ENCODE data around the gene CHIC2. TPM values are rescaled to one million over a fixed set of nuclear protein-coding genes. Genes with fewer than 3 reads are reported as not detected.
A peak's percentile ranks its signal among the peaks of the same experiment; 100 is the strongest.

Gene CHIC2
- total RNA-seq, 4 donors from 2014 or later = 29.8 to 40.4 (median 33.6) TPM

DNA sequence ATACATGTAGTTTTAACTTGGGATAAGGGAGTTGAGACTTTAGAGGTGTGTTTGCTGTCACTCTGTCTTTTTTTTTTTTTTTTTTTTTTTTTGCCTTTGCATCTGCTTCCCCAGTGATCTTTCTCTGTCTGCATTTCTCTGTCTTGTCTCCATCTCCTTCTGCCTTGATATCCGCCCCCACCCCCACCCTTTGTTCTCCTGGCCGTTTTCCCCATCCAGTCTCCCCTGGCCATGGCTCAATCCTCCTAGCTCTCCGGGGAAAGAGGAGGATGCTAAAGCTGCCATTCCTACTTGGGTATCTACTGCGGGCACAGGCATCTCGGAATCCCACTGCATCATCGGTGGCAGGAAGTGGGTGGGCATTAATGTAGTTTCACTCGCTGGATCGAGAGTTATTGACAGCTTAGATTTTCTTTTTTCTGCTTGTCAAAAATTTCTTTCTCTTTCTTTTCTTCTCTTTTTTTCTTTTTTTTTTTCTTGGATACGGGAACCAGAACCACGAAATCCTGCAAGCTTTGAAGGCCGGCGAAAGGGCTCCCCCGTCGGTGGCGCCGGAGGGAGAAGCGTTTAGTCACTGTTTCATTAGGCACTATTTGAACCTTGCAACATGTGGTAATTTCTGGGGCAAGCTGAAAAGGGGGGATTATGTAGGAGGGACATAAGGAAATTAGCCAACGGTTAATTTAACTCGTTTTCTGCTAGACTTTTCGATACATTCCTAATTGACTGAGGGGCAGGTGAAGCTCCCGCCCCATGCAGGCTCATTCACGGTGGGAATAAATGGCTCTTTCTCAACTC lies 43.7 kb upstream of the CHIC2 start:
- intact Hi-C loops (cut with DNase I) = no loop called here
- no peak for DNase-seq (ENCODE audit: extremely low spot score)
- TF ChIP-seq, protein P1, sequence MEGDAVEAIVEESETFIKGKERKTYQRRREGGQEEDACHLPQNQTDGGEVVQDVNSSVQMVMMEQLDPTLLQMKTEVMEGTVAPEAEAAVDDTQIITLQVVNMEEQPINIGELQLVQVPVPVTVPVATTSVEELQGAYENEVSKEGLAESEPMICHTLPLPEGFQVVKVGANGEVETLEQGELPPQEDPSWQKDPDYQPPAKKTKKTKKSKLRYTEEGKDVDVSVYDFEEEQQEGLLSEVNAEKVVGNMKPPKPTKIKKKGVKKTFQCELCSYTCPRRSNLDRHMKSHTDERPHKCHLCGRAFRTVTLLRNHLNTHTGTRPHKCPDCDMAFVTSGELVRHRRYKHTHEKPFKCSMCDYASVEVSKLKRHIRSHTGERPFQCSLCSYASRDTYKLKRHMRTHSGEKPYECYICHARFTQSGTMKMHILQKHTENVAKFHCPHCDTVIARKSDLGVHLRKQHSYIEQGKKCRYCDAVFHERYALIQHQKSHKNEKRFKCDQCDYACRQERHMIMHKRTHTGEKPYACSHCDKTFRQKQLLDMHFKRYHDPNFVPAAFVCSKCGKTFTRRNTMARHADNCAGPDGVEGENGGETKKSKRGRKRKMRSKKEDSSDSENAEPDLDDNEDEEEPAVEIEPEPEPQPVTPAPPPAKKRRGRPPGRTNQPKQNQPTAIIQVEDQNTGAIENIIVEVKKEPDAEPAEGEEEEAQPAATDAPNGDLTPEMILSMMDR (IDR thresholded peaks at IDR 0.05) = no peak
- TF ChIP-seq EP300 (IDR thresholded peaks at IDR 0.05) (no peak), POLR2A (IDR thresholded peaks at IDR 0.05; ENCODE audit: low read depth) (no peak), POLR2AphosphoS5 (IDR thresholded peaks at IDR 0.05) (no peak)
- Histone ChIP-seq H3K9me3 (no peaks in the 10 kb centered on the region), H3K4me3 (no peak overlapping the region), H3K27ac (replicated peaks in 1 of 4) (no peak overlapping the region), H3K27me3 (peaks cover 0 to 84% (median 36%) of the 10 kb centered on the region in 4 donors), H3K36me3 (no peaks in the 10 kb centered on the region), H3K4me1 (peaks cover 13 to 31% (median 27%) of the 10 kb centered on the region in 4 donors)
- 31% methylated on average over 22 of the region's 22 CpGs for WGBS

DNA sequence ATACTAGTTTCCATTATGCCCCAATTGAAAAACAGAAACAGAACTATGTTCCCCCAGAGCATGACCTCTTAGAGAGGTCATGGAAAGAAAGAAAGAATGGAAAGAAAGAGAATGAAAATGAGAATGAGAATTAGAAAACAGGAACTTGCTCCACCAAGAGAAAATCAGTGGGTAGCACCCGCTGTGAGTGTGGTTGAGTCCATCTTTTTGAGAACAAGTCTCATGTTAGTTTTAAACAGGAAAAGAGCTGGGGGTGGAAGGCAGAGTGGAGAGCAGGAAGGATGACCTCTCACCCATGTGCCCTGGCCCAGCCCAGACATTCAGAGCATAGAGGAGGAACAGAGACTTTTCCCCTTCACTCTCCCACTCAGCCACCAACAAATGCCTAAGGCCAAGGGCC lies 40.5 kb upstream of the CHIC2 start:
- no peak overlapping the region for H3K27ac ChIP-seq (replicated peaks in 1 of 4)
- no peaks in the 10 kb centered on the region for H3K36me3 ChIP-seq
- H3K9me3 ChIP-seq = no peaks in the 10 kb centered on the region
- intact Hi-C loops (cut with DNase I) = no loop called here
- no peak for DNase-seq (ENCODE audit: extremely low spot score)
- WGBS = 79% methylated on average over 1 of the region's 1 CpG
- H3K27me3 ChIP-seq = peaks cover 0 to 100% (median 62%) of the 10 kb centered on the region in 4 donors
- H3K4me3 ChIP-seq = no peak overlapping the region
- TF ChIP-seq POLR2AphosphoS5 (IDR thresholded peaks at IDR 0.05) (no peak), POLR2A (IDR thresholded peaks at IDR 0.05; ENCODE audit: low read depth) (no peak), EP300 (IDR thresholded peaks at IDR 0.05) (no peak)
- TF ChIP-seq, protein P1 (IDR thresholded peaks at IDR 0.05) = no peak
- H3K4me1 ChIP-seq = peaks cover 22 to 50% (median 45%) of the 10 kb centered on the region in 4 donors

DNA sequence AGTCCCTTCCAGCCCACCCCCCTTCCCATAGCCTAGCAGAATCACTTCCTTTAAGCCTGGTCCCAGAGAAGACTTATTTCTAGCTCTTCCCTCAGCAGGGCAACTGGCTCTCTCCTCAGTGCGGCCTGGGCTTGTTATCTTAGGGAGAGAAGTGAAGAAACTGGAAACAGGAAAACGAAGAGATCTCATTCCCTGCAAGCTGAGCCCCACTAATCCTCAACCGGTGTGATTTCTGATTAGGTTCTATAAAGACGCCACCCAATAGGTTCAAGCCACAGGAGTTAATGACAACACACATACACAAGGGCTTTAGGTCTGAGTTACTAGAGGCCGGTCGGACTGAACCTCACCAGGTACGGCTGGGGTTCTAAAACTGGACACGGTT lies 38.8 kb upstream of the CHIC2 start:
- Histone ChIP-seq H3K27ac (replicated peaks in 1 of 4) (no peak overlapping the region), H3K4me3 (peak overlapping the region in 3 of 4 donors; percentile 20 to 27 (median 27)), H3K4me1 (peaks cover 15 to 43% (median 41%) of the 10 kb centered on the region in 4 donors), H3K36me3 (no peaks in the 10 kb centered on the region), H3K27me3 (peaks cover 0 to 100% (median 56%) of the 10 kb centered on the region in 4 donors), H3K9me3 (no peaks in the 10 kb centered on the region)
- WGBS = 28% methylated on average over 8 of the region's 8 CpGs
- DNase-seq (ENCODE audit: extremely low spot score) = no peak
- TF ChIP-seq EP300 (IDR thresholded peaks at IDR 0.05) (no peak), POLR2A (IDR thresholded peaks at IDR 0.05; ENCODE audit: low read depth) (no peak), POLR2AphosphoS5 (IDR thresholded peaks at IDR 0.05) (no peak)
- TF ChIP-seq, protein P1 (IDR thresholded peaks at IDR 0.05) = no peak
- intact Hi-C loops (cut with DNase I) = no loop called here

DNA sequence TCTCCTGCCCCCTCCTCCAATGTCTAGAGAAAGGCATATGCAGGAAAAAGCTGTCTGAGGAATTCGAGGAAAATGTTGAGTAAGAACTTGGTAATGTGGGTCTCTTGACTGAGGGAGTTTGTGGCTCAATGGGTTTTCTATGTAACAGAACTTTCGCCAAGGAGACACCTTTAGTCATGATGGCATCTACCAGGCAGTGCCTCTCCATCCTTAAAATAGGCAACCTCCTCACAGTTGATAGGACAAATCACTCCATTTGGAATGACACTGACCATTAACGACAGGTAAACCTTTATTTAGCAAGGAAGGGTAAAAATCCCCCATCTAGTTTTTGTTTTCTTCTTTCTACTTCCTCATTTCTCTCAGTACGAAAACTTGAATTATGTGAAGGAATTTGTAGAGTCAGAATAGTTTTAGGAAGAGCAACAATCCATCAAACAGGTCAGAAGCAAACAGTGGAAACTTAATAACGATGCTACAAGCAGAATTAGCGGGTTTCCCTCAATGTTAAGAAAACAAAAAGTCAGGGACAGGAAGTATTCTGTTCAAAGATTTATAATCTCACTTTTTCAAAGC lies 38.2 kb upstream of the CHIC2 start:
- Histone ChIP-seq H3K4me1 (peaks cover 15 to 41% (median 41%) of the 10 kb centered on the region in 4 donors), H3K9me3 (no peaks in the 10 kb centered on the region), H3K4me3 (no peak overlapping the region), H3K27me3 (peaks cover 0 to 100% (median 55%) of the 10 kb centered on the region in 4 donors), H3K36me3 (no peaks in the 10 kb centered on the region), H3K27ac (replicated peaks in 1 of 4) (no peak overlapping the region)
- intact Hi-C loops (cut with DNase I) = no loop called here
- DNase-seq (ENCODE audit: extremely low spot score) = no peak
- WGBS = 44% methylated on average over 6 of the region's 6 CpGs
- TF ChIP-seq, protein P1 (IDR thresholded peaks at IDR 0.05) = no peak
- TF ChIP-seq POLR2A (IDR thresholded peaks at IDR 0.05; ENCODE audit: low read depth) (no peak), POLR2AphosphoS5 (IDR thresholded peaks at IDR 0.05) (no peak), EP300 (IDR thresholded peaks at IDR 0.05) (no peak)
